PC-9 (cell line): ENCODE data around the gene AHCTF1. TPM values are rescaled to one million over a fixed set of nuclear protein-coding genes. Genes with fewer than 3 reads are reported as not detected.

Source experiments
- BruUV-seq: library from RNA; stranded (reverse); fragments of 400-500 nt; replicated peaks from 2 replicates; lab custom pipeline; 2021; lab: Mats Ljungman, UMichigan
- CTCF ChIA-PET: fragments of 300-600 bp; sonication (Branson Sonifier 250); formaldehyde crosslinking; loops from one replicate; lab custom pipeline; 2022; ENCODE audit warnings: antibody characterized with exemption; lab: Charles Lee
- POLR2A ChIA-PET: fragments of 300-600 bp; sonication (Branson Sonifier 250); formaldehyde crosslinking; loops from one replicate; lab custom pipeline; 2022; ENCODE audit warnings: antibody characterized with exemption; ENCODE audit not compliant: unreplicated experiment; lab: Charles Lee
- DNase-seq, 2 experiments: peaks; one replicate each; pipeline versions ENCODE4 v3.0.0 to v3.0.0-alpha.2; 2015 to 2022; ENCODE audit warnings: mixed read lengths in 1 of 2
- H2AFZ ChIP-seq: fragments of 200-600 bp; sonication (generic); 2 replicates; pipeline ENCODE4 v1.8.1; 2017; ENCODE audit warnings: antibody characterized with exemption
- H3F3A ChIP-seq: fragments of 200-600 bp; sonication (generic); 2 replicates; pipeline ENCODE4 v1.8.1; 2017; ENCODE audit warnings: antibody characterized with exemption, mild to moderate bottlenecking, low read depth; ENCODE audit not compliant: insufficient read depth
- H3K27ac ChIP-seq: fragments of 200-600 bp; sonication (generic); 2 replicates; pipeline ENCODE4 v1.6.1; 2016; ENCODE audit warnings: mixed run types
- H3K27me3 ChIP-seq: fragments of 200-600 bp; sonication (generic); 2 replicates; pipeline ENCODE4 v1.6.1; 2016; ENCODE audit warnings: low read depth, mixed run types; ENCODE audit not compliant: insufficient read depth
- H3K36me3 ChIP-seq: fragments of 200-600 bp; sonication (generic); 2 replicates; pipeline ENCODE4 v1.6.1; 2016; ENCODE audit warnings: low read depth, mixed run types
- H3K4me1 ChIP-seq: fragments of 200-600 bp; sonication (generic); replicated peaks from 2 replicates; pipeline ENCODE4 v1.6.1; 2016; ENCODE audit warnings: mixed run types; ENCODE audit not compliant: insufficient read depth
- H3K4me2 ChIP-seq: fragments of 200-600 bp; sonication (generic); 2 replicates; pipeline ENCODE4 v1.6.1; 2017; ENCODE audit warnings: mixed run types
- H3K4me3 ChIP-seq: fragments of 200-600 bp; sonication (generic); 2 replicates; pipeline ENCODE4 v1.6.1; 2016; ENCODE audit warnings: mixed run types
- H3K79me2 ChIP-seq: fragments of 200-600 bp; sonication (generic); 2 replicates; pipeline ENCODE4 v1.6.1; 2017; ENCODE audit warnings: low read depth, mixed run types
- H3K9me2 ChIP-seq: fragments of 200-600 bp; sonication (generic); 2 replicates; pipeline ENCODE4 v1.8.1; 2017; ENCODE audit warnings: mild to moderate bottlenecking; ENCODE audit not compliant: insufficient read depth
- H3K9me3 ChIP-seq: fragments of 200-600 bp; sonication (generic); 2 replicates; pipeline ENCODE4 v1.8.1; 2016; ENCODE audit warnings: low read depth; ENCODE audit not compliant: insufficient read depth
- H4K20me1 ChIP-seq: fragments of 200-600 bp; sonication (generic); 2 replicates; pipeline ENCODE4 v1.8.1; 2017; ENCODE audit not compliant: insufficient read depth
- CTCF ChIP-seq: fragments of 200-600 bp; sonication (generic); conservative IDR thresholded peaks from 2 replicates; pipeline ENCODE4 v1.6.1; 2017; ENCODE audit warnings: mixed run types, antibody characterized with exemption, mild to moderate bottlenecking, moderate library complexity
- EZH2 ChIP-seq: fragments of 200-600 bp; sonication (generic); IDR thresholded peaks from 2 replicates; pipeline ENCODE4 v1.8.0; 2017; ENCODE audit warnings: antibody characterized with exemption, low read depth
- intact Hi-C: fragments of 100-400 bp; cut with micrococcal nuclease; formaldehyde crosslinking; loops from one replicate; pipeline ENCODE4 v1.10.0; 2022; ENCODE audit not compliant: unreplicated experiment
- total RNA-seq: library from RNA; stranded (reverse); gene quantifications from 2 replicates; pipeline ENCODE4 v1.2.3, GENCODE V29; 2021

AHCTF1 gene
- total RNA-seq, 1 experiment from 2014 or later: 34.3 TPM

DNA sequence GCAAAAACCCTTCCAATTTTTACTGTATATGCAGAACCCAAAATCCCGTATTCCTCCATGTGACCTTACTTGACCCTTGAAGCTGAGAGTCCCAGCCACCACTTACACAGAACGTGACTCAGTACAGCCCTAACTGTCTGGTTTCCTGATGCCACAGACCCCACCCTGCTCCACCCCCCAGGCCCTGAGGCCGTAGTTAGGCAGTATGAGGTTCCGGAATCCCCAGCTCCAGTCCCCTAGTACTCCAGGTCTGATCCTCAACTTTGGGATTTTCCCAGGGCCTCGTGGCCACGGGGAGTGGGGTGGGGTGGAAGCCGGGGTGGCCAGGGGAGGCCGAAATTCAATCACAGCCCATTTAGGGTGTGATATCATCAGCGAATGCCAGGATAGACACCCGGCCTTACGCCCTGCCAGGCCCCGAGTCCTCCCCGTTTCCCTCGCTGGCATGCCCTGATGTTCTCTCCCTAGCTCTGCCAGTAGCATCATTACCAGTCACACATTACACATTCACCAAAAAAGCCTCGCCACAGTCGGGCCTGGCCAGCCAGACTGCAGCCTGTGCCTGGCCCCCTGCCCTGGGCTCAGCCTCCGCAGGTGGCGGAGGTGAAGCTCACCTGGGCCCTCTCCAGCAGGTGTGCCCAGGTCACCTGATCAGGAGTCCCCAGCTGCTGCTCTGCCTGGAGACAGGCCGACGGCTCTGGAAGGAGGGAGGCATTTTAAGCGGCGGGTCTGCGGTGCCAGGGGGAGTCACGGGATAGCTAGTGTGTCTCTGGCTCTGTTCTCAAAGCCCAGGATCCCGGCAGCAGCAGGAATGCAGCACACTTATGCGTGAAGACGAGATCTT, 136.7 kb downstream of the AHCTF1 start:
- Histone ChIP-seq H3K36me3 (no peaks in the 10 kb centered on the region), H4K20me1 (no peaks in the 10 kb centered on the region), H3K27me3 (no peaks in the 10 kb centered on the region), H3K4me1 (0 out of 2 replicates have a peak, but pooled peaks cover 9% of the 10 kb centered on the region), H3K79me2 (no peaks in the 10 kb centered on the region), H3K27ac (no peak overlapping the region), H3F3A (no peaks in the 10 kb centered on the region), H2AFZ (no peak overlapping the region), H3K4me3 (no peak overlapping the region), H3K9me2 (no peaks in the 10 kb centered on the region), H3K4me2 (no peak overlapping the region), H3K9me3 (no peaks in the 10 kb centered on the region)
- no peak for TF ChIP-seq CTCF
- TF ChIP-seq EZH2: no peak
- intact Hi-C loops: no loop called here
- CTCF ChIA-PET: no interaction called here
- BruUV-seq: no TSS peak
- POLR2A ChIA-PET: no interaction called here
- peak; percentile 38 to 45 for DNase-seq

- H3K27ac ChIP-seq: no peak overlapping the region
- no peaks in the 10 kb centered on the region for H3K27me3 ChIP-seq
- TF ChIP-seq CTCF (no peak), EZH2 (no peak)
- DNase-seq: no peak
- H3K4me1 ChIP-seq: 0 out of 2 replicates have a peak, but pooled peaks cover 9% of the 10 kb centered on the region
- ChIA-PET POLR2A (interaction anchor here (0.5 kb wide), 1 partner anchor 257 kb away, joined by 5 read pairs; no protein-coding TSS in a partner anchor), CTCF (no interaction called here)
- BruUV-seq: no TSS peak
- no peaks in the 10 kb centered on the region for H3K79me2 ChIP-seq
- H3K9me3 ChIP-seq: no peaks in the 10 kb centered on the region
- H2AFZ ChIP-seq: no peak overlapping the region
- no peak overlapping the region for H3K4me3 ChIP-seq
- intact Hi-C loops: no loop called here
- no peaks in the 10 kb centered on the region for H4K20me1 ChIP-seq
- no peaks in the 10 kb centered on the region for H3K36me3 ChIP-seq
- no peaks in the 10 kb centered on the region for H3F3A ChIP-seq
- H3K9me2 ChIP-seq: no peaks in the 10 kb centered on the region
- no peak overlapping the region for H3K4me2 ChIP-seq
These were observed 137.5 kb downstream of the AHCTF1 start for GRCh38 chr1:246794048-246794827.

DNA sequence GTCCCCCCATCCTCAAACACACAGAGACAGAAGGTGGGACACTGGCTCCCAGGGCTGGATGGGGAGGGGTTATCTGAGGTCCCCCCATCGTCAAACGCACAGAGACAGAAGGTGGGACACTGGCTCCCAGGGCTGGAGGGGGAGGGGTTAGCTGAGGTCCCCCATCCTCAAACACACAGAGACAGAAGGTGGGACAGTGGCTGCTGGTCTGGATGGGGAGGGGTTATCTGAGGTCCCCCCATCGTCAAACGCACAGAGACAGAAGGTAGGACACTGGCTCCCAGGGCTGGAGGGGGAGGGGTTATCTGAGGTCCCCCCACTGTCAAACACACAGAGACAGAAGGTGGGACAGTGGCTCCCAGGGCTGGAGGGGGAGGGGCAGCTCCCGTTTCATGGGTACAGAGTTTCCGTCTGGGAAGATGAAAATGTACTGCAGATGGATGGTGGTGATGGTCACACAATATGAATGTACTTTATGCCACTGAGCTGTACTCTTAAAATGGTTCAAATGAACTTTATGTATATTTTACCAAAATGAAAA, 138.3 kb downstream of the AHCTF1 start:
- BruUV-seq: no TSS peak
- intact Hi-C loops: no loop called here
- ChIA-PET CTCF (no interaction called here), POLR2A (no interaction called here)
- no peaks in the 10 kb centered on the region for H3K36me3 ChIP-seq
- no peak overlapping the region for H2AFZ ChIP-seq
- H3K27me3 ChIP-seq: no peaks in the 10 kb centered on the region
- H4K20me1 ChIP-seq: no peaks in the 10 kb centered on the region
- H3K4me3 ChIP-seq: no peak overlapping the region
- H3K27ac ChIP-seq: no peak overlapping the region
- no peak for DNase-seq
- no peaks in the 10 kb centered on the region for H3K79me2 ChIP-seq
- no peak overlapping the region for H3K4me2 ChIP-seq
- no peak for TF ChIP-seq CTCF
- no peak for TF ChIP-seq EZH2
- 0 out of 2 replicates have a peak, but pooled peaks cover 9% of the 10 kb centered on the region for H3K4me1 ChIP-seq
- H3F3A ChIP-seq: no peaks in the 10 kb centered on the region
- no peaks in the 10 kb centered on the region for H3K9me2 ChIP-seq
- no peaks in the 10 kb centered on the region for H3K9me3 ChIP-seq
